Natural killer cell (primary cell): ENCODE measurements around the gene SH3TC1. TPM values are rescaled to one million over a fixed set of nuclear protein-coding genes. Genes with fewer than 3 reads are reported as not detected.

ENCODE experiments used
- ATAC-seq, 3 donors: fragments of 150-1000 bp in 2 of 3; fragments of 200-7000 bp in 1 of 3; cut with Tn5 transposase; 1 replicate in 1 of 3; 2 replicates in 2 of 3; pipeline ENCODE4 v1.10.0; 2021; ENCODE audit warnings: mild to moderate bottlenecking in 2 of 3, moderate library complexity in 2 of 3
- DNase-seq, 2 donors: peaks; one replicate each; pipeline versions ENCODE4 v3.0.0 to v3.0.0-alpha.2; 2013 to 2021; ENCODE audit warnings: mixed read lengths in 1 of 2
- H3K27ac ChIP-seq: one replicate; pipeline ENCODE4 v1.5.1; 2013; ENCODE audit warnings: mild to moderate bottlenecking, low read length
- H3K27me3 ChIP-seq: one replicate; pipeline ENCODE4 v1.6.1; 2013; ENCODE audit warnings: low read length; ENCODE audit not compliant: control insufficient read depth, insufficient read depth
- H3K36me3 ChIP-seq: one replicate; pipeline ENCODE4 v1.6.1; 2013; ENCODE audit warnings: low read length; ENCODE audit not compliant: control insufficient read depth, insufficient read depth
- H3K4me1 ChIP-seq: one replicate; pipeline ENCODE4 v1.6.1; 2013; ENCODE audit warnings: low read length; ENCODE audit not compliant: control insufficient read depth, insufficient read depth
- H3K4me3 ChIP-seq: one replicate; pipeline ENCODE4 v1.5.1; 2013; ENCODE audit warnings: low read length
- H3K9me3 ChIP-seq: one replicate; pipeline ENCODE4 v1.6.1; 2013; ENCODE audit warnings: low read length; ENCODE audit not compliant: control insufficient read depth, insufficient read depth
- H3K27ac Mint-ChIP-seq, 2 donors: one replicate each; pipeline ENCODE4 v1.8.0; 2022; ENCODE audit warnings: mild to moderate bottlenecking in 2 of 2, mixed read lengths in 2 of 2, moderate library complexity in 1 of 2
- H3K27me3 Mint-ChIP-seq, 2 donors: one replicate each; pipeline ENCODE4 v1.8.0; 2022; ENCODE audit warnings: low read depth in 2 of 2, mixed read lengths in 2 of 2
- H3K36me3 Mint-ChIP-seq: one replicate; pipeline ENCODE4 v1.8.0; 2022; ENCODE audit warnings: mixed read lengths
- H3K4me1 Mint-ChIP-seq, 2 donors: one replicate each; pipeline ENCODE4 v1.8.0; 2022; ENCODE audit warnings: mixed read lengths in 2 of 2
- H3K4me3 Mint-ChIP-seq: one replicate; pipeline ENCODE4 v1.8.0; 2022; ENCODE audit warnings: mild to moderate bottlenecking, moderate library complexity, mixed read lengths
- H3K9me3 Mint-ChIP-seq, 2 donors: one replicate each; pipeline ENCODE4 v1.8.0; 2022; ENCODE audit warnings: mixed read lengths in 2 of 2
- CTCF ChIP-seq: fragments of 200-600 bp; IDR thresholded peaks from one replicate; pipeline ENCODE4 v1.8.0; 2022; ENCODE audit warnings: antibody characterized with exemption
- WGBS: methylation state at CpG from one replicate; pipeline ENCODE4 v1.1.7; 2013; ENCODE audit warnings: missing lambda C conversion rate; ENCODE audit not compliant: insufficient coverage; 5-methylcytosine and 5-hydroxymethylcytosine counted together
- intact Hi-C: fragments of 100-400 bp; cut with micrococcal nuclease; formaldehyde crosslinking; loops from one replicate; pipeline ENCODE4 v1.14.2; 2022
- total RNA-seq, 4 donors: library from RNA; stranded (reverse); fragments of 120-200 nt in 1 of 4; gene quantifications; one replicate each; pipeline versions ENCODE4 v1.2.3 to v1.2.4, GENCODE V29; 2013 to 2022

SH3TC1 gene
- total RNA-seq, 3 donors from 2014 or later (not counting 1 experiment from before 2014, with no cell fraction given), result 50.1 to 61.7 (median 54.9) TPM

- Mint-ChIP-seq H3K27me3 (peaks cover 0 to 7% of the 10 kb centered on the region in 2 donors), H3K9me3 (no peaks in the 10 kb centered on the region), H3K4me1 (no peaks in the 10 kb centered on the region), H3K4me3 (no peak overlapping the region), H3K36me3 (no peaks in the 10 kb centered on the region), H3K27ac (no peak overlapping the region)
- ATAC-seq (no peak), DNase-seq (no peak)
- H3K9me3 ChIP-seq, result no peaks in the 10 kb centered on the region
- H3K4me3 ChIP-seq, result no peak overlapping the region
- H3K36me3 ChIP-seq, result no peaks in the 10 kb centered on the region
- H3K4me1 ChIP-seq, result no peaks in the 10 kb centered on the region
- H3K27ac ChIP-seq, result no peak overlapping the region
- no peak for TF ChIP-seq CTCF
- no peaks in the 10 kb centered on the region for H3K27me3 ChIP-seq
- WGBS, result 84% methylated on average over 15 of the region's 15 CpGs
- intact Hi-C loops, result no loop called here
These were observed 47.9 kb upstream of the SH3TC1 start for GRCh38 chr4:8151165-8151650.

- DNase-seq, result no peak
- H3K9me3 ChIP-seq, result no peaks in the 10 kb centered on the region
- no peak overlapping the region for H3K27ac ChIP-seq
- no peaks in the 10 kb centered on the region for H3K9me3 Mint-ChIP-seq
- H3K27me3 ChIP-seq, result peaks cover 5% of the 10 kb centered on the region
- no peak overlapping the region for H3K27ac Mint-ChIP-seq
- intact Hi-C loops, result no loop called here
- H3K4me3 ChIP-seq, result no peak overlapping the region
- TF ChIP-seq CTCF, result no peak
- peaks cover 0 to 8% of the 10 kb centered on the region in 2 donors for H3K27me3 Mint-ChIP-seq
- 91% methylated on average over 39 of the region's 39 CpGs for WGBS
- peaks cover under 1% of the 10 kb centered on the region for H3K4me1 ChIP-seq
- no peak for ATAC-seq
- no peak overlapping the region for H3K4me3 Mint-ChIP-seq
- no peaks in the 10 kb centered on the region for H3K36me3 ChIP-seq
- H3K36me3 Mint-ChIP-seq, result no peaks in the 10 kb centered on the region
- peaks cover 0 to under 1% of the 10 kb centered on the region in 2 donors for H3K4me1 Mint-ChIP-seq
These were observed 46.8 kb upstream of the SH3TC1 start for GRCh38 chr4:8152090-8152864.

GRCh38 chr4:8152865-8153257 lies 46.2 kb upstream of the SH3TC1 start:
- Mint-ChIP-seq H3K4me1 (peaks cover 0 to 5% of the 10 kb centered on the region in 2 donors), H3K27ac (no peak overlapping the region), H3K9me3 (no peaks in the 10 kb centered on the region), H3K27me3 (peaks cover 0 to 11% of the 10 kb centered on the region in 2 donors), H3K36me3 (no peaks in the 10 kb centered on the region), H3K4me3 (no peak overlapping the region)
- Histone ChIP-seq H3K36me3 (no peaks in the 10 kb centered on the region), H3K4me3 (no peak overlapping the region), H3K27ac (no peak overlapping the region), H3K27me3 (peaks cover 11% of the 10 kb centered on the region), H3K4me1 (peaks cover 7% of the 10 kb centered on the region), H3K9me3 (no peaks in the 10 kb centered on the region)
- no peak for TF ChIP-seq CTCF
- DNase-seq, result no peak
- WGBS, result 69% methylated on average over 6 of the region's 6 CpGs
- ATAC-seq, result no peak
- intact Hi-C loops, result no loop called here
